A549 (cell line): ENCODE data around the gene HIGD1A.

Experiments
- POLR2A ChIP-seq: IDR thresholded peaks from 2 replicates; pipeline ENCODE4 v1.6.1; 2012; ENCODE audit warnings: mild to moderate bottlenecking, low read length
- RAD21 ChIP-seq, 2 experiments: fragments of >200 bp in 1 of 2; sonication (Bioruptor Twin) in 1 of 2; formaldehyde crosslinking in 1 of 2; IDR thresholded peaks in 1 of 2; conservative IDR thresholded peaks in 1 of 2; 2 replicates in 1 of 2; 3 replicates in 1 of 2; pipeline ENCODE4 v1.6.1; 2012 to 2018; ENCODE audit warnings: inconsistent platforms in 1 of 2
- RCOR1 ChIP-seq: fragments of 150-350 bp; IDR thresholded peaks from 2 replicates; pipeline ENCODE4 v1.6.1; 2014; ENCODE audit warnings: antibody characterized with exemption, low read length, low read depth
- TP53 ChIP-seq: fragments of 250-450 bp; sonication (Bioruptor Pico); IDR thresholded peaks from 2 replicates; pipeline ENCODE4 v1.5.0; 2021; ENCODE audit warnings: mild to moderate bottlenecking, moderate library complexity
- TF ChIP-seq, protein P1 (sequence below): fragments of >200 bp; sonication (Bioruptor Twin); formaldehyde crosslinking; IDR thresholded peaks from 3 replicates; pipeline ENCODE4 v1.5.1; 2016

- TF ChIP-seq RAD21 (conservative IDR thresholded peaks at IDR 0.05 in 1 of 2, IDR thresholded peaks at IDR 0.05 in 1 of 2), result no peak
- TF ChIP-seq, protein P1, sequence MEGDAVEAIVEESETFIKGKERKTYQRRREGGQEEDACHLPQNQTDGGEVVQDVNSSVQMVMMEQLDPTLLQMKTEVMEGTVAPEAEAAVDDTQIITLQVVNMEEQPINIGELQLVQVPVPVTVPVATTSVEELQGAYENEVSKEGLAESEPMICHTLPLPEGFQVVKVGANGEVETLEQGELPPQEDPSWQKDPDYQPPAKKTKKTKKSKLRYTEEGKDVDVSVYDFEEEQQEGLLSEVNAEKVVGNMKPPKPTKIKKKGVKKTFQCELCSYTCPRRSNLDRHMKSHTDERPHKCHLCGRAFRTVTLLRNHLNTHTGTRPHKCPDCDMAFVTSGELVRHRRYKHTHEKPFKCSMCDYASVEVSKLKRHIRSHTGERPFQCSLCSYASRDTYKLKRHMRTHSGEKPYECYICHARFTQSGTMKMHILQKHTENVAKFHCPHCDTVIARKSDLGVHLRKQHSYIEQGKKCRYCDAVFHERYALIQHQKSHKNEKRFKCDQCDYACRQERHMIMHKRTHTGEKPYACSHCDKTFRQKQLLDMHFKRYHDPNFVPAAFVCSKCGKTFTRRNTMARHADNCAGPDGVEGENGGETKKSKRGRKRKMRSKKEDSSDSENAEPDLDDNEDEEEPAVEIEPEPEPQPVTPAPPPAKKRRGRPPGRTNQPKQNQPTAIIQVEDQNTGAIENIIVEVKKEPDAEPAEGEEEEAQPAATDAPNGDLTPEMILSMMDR, result no peak
- no peak for TF ChIP-seq POLR2A
- no peak for TF ChIP-seq TP53
- TF ChIP-seq RCOR1, result no peak
These were observed 30.9 kb downstream of the HIGD1A start for GRCh38 chr3:42773409-42773751.
